HCT116 (cell line): ENCODE data around the gene CLASP1. TPM values are rescaled to one million over a fixed set of nuclear protein-coding genes. Genes with fewer than 3 reads are reported as not detected.

Experiments
- ATAC-seq: fragments of 200-7000 bp; cut with Tn5 transposase; 2 replicates; pipeline ENCODE4 v1.9.1; 2020; ENCODE audit warnings: mild to moderate bottlenecking, moderate library complexity
- BruUV-seq: library from RNA; stranded (reverse); fragments of 400-500 nt; replicated peaks from 2 replicates; lab custom pipeline; 2021; lab: Mats Ljungman, UMichigan
- CTCF ChIA-PET: fragments of 300-600 bp; sonication (Branson Sonifier 250); formaldehyde crosslinking; loops from one replicate; lab custom pipeline; 2021; ENCODE audit warnings: antibody characterized with exemption; lab: Charles Lee
- POLR2A ChIA-PET: fragments of 300-600, 350-600 bp; sonication (Branson Sonifier 250); formaldehyde crosslinking; loops from one replicate; lab custom pipeline; 2021; ENCODE audit warnings: antibody characterized with exemption; lab: Charles Lee
- RAD21 ChIA-PET, 2 experiments: fragments of 300-600 bp; sonication (Branson Sonifier 250); formaldehyde crosslinking; loops; one replicate each; lab custom pipeline; 2023; ENCODE audit warnings: low total read pairs in 2 of 2; ENCODE audit not compliant: uncharacterized antibody in 2 of 2, unreplicated experiment in 2 of 2, low non-redundant PET in 1 of 2; lab: Charles Lee
- DNase-seq: peaks from one replicate; pipeline ENCODE4 v3.0.0-alpha.2; 2010; ENCODE audit warnings: low read depth, low spot score
- H2AFZ ChIP-seq: fragments of 200-600 bp; shearing (Covaris generic), sonication (generic); 2 replicates; pipeline ENCODE4 v1.6.1; 2017; ENCODE audit warnings: low read depth, mixed run types, mixed read lengths, antibody characterized with exemption, low read length; ENCODE audit not compliant: poor library complexity, severe bottlenecking
- H3K27ac ChIP-seq: 2 replicates; pipeline ENCODE4 v1.5.1; 2012; ENCODE audit warnings: low read depth, low read length
- H3K27me3 ChIP-seq: fragments of 200-600 bp; sonication (generic); 2 replicates; pipeline ENCODE4 v1.6.1; 2016; ENCODE audit warnings: mixed run types, low read length, mixed read lengths; ENCODE audit not compliant: insufficient read depth
- H3K36me3 ChIP-seq, 2 experiments: fragments of 200-500 bp in 1 of 2; fragments of 200-600 bp in 1 of 2; sonication (Bioruptor generic) in 1 of 2; sonication (generic) in 1 of 2; 2 replicates each; pipeline versions ENCODE4 v1.5.1 to v1.6.1; 2014 to 2016; ENCODE audit warnings: low read length in 2 of 2, inconsistent platforms in 1 of 2, mixed read lengths in 1 of 2, mixed run types in 1 of 2; ENCODE audit not compliant: insufficient read depth in 2 of 2, control insufficient read depth in 1 of 2
- H3K4me1 ChIP-seq, 2 experiments: fragments of 200-600 bp in 1 of 2; sonication (generic) in 1 of 2; 2 replicates each; pipeline versions ENCODE4 v1.5.1 to v1.6.1; 2012 to 2017; ENCODE audit warnings: low read length in 2 of 2, inconsistent platforms in 1 of 2, mild to moderate bottlenecking in 1 of 2, mixed read lengths in 1 of 2, mixed run types in 1 of 2, moderate library complexity in 1 of 2; ENCODE audit not compliant: insufficient read depth in 2 of 2, control insufficient read depth in 1 of 2
- H3K4me2 ChIP-seq: fragments of 200-600 bp; sonication (generic); 2 replicates; pipeline ENCODE4 v1.6.1; 2017; ENCODE audit warnings: mixed run types, low read length, mixed read lengths
- H3K4me3 ChIP-seq, 2 experiments: fragments of 200-600 bp in 1 of 2; sonication (generic) in 1 of 2; replicated peaks in 1 of 2; 2 replicates each; pipeline ENCODE4 v1.5.1; 2011 to 2016; ENCODE audit warnings: low read length in 2 of 2, control low read depth in 1 of 2, low read depth in 1 of 2, mild to moderate bottlenecking in 1 of 2, mixed read lengths in 1 of 2, mixed run types in 1 of 2
- H3K79me2 ChIP-seq: fragments of 200-600 bp; sonication (generic); 2 replicates; pipeline ENCODE4 v1.6.1; 2017; ENCODE audit warnings: mild to moderate bottlenecking, mixed run types, low read length, moderate library complexity, mixed read lengths; ENCODE audit not compliant: insufficient read depth
- H3K9ac ChIP-seq: fragments of 200-600 bp; sonication (generic); 2 replicates; pipeline ENCODE4 v1.6.1; 2016; ENCODE audit warnings: low read length, mixed read lengths
- H3K9me2 ChIP-seq: fragments of 200-600 bp; sonication (generic), shearing (Covaris generic); 2 replicates; pipeline ENCODE4 v1.6.1; 2017; ENCODE audit warnings: mixed run types, mild to moderate bottlenecking, moderate library complexity; ENCODE audit not compliant: insufficient read depth
- H3K9me3 ChIP-seq, 2 experiments: fragments of 200-500 bp in 1 of 2; fragments of 200-600 bp in 1 of 2; sonication (Bioruptor generic) in 1 of 2; sonication (generic) in 1 of 2; 2 replicates each; pipeline ENCODE4 v1.6.1; 2014 to 2017; ENCODE audit warnings: low read length in 2 of 2, mixed read lengths in 2 of 2, inconsistent platforms in 1 of 2, low read depth in 1 of 2, mild to moderate bottlenecking in 1 of 2, mixed run types in 1 of 2, moderate library complexity in 1 of 2; ENCODE audit not compliant: control insufficient read depth in 1 of 2, insufficient read depth in 1 of 2
- H4K20me1 ChIP-seq: fragments of 200-600 bp; sonication (generic), shearing (Covaris generic); 2 replicates; pipeline ENCODE4 v1.6.1; 2017; ENCODE audit warnings: mixed run types, mild to moderate bottlenecking, moderate library complexity; ENCODE audit not compliant: insufficient read depth
- CEBPB ChIP-seq: IDR thresholded peaks from 2 replicates; pipeline ENCODE4 v1.6.1; 2012; ENCODE audit warnings: low read depth
- EGR1 ChIP-seq: IDR thresholded peaks from 2 replicates; pipeline ENCODE4 v1.6.1; 2012; ENCODE audit warnings: low read depth
- ELF1 ChIP-seq: IDR thresholded peaks from 2 replicates; pipeline ENCODE4 v1.6.1; 2012; ENCODE audit warnings: low read depth, borderline replicate concordance
- EZH2 ChIP-seq: fragments of 200-600 bp; sonication (generic); IDR thresholded peaks from 2 replicates; pipeline ENCODE4 v1.6.1; 2017; ENCODE audit warnings: antibody characterized with exemption, mixed run types
- EZH2phosphoT487 ChIP-seq: fragments of 200-600 bp; IDR thresholded peaks from 2 replicates; pipeline ENCODE4 v1.6.1; 2018; ENCODE audit warnings: antibody characterized with exemption, borderline replicate concordance
- FOSL1 ChIP-seq: IDR thresholded peaks from 2 replicates; pipeline ENCODE4 v1.6.1; 2012; ENCODE audit warnings: low read depth
- JUND ChIP-seq: IDR thresholded peaks from 2 replicates; pipeline ENCODE4 v1.6.1; 2012
- MAX ChIP-seq: IDR thresholded peaks from 2 replicates; pipeline ENCODE4 v1.6.1; 2012
- POLR2A ChIP-seq: IDR thresholded peaks from 2 replicates; pipeline ENCODE4 v1.7.0; 2011; ENCODE audit warnings: borderline replicate concordance; ENCODE audit not compliant: insufficient read depth, insufficient read length; ENCODE audit errors: extremely low read depth
- POLR2AphosphoS5 ChIP-seq: IDR thresholded peaks from 2 replicates; pipeline ENCODE4 v1.6.1; 2011; ENCODE audit warnings: mild to moderate bottlenecking, low read depth, low read length, moderate library complexity
- RAD21 ChIP-seq: IDR thresholded peaks from 2 replicates; pipeline ENCODE4 v1.6.1; 2012; ENCODE audit warnings: low read depth, mild to moderate bottlenecking
- REST ChIP-seq: IDR thresholded peaks from 2 replicates; pipeline ENCODE4 v1.6.1; 2012; ENCODE audit warnings: low read depth
- SIN3A ChIP-seq: IDR thresholded peaks from 2 replicates; pipeline ENCODE4 v1.6.1; 2012; ENCODE audit warnings: low read depth
- SP1 ChIP-seq: IDR thresholded peaks from 2 replicates; pipeline ENCODE4 v1.6.1; 2012; ENCODE audit warnings: low read depth
- TCF7L2 ChIP-seq: IDR thresholded peaks from 2 replicates; pipeline ENCODE4 v1.7.0; 2011; ENCODE audit warnings: borderline replicate concordance, inconsistent platforms; ENCODE audit not compliant: insufficient read depth, insufficient read length; ENCODE audit errors: extremely low read depth
- YY1 ChIP-seq: IDR thresholded peaks from 2 replicates; pipeline ENCODE4 v1.6.1; 2011; ENCODE audit warnings: low read length, low read depth, moderate library complexity, mild to moderate bottlenecking; ENCODE audit not compliant: insufficient replicate concordance; ENCODE audit errors: extremely low read depth
- ZBTB33 ChIP-seq: IDR thresholded peaks from 2 replicates; pipeline ENCODE4 v1.6.1; 2011; ENCODE audit warnings: mild to moderate bottlenecking, low read length, moderate library complexity; ENCODE audit not compliant: insufficient replicate concordance; ENCODE audit errors: extremely low read depth
- ZFX ChIP-seq: fragments of 450-650 bp; IDR thresholded peaks from 2 replicates; pipeline ENCODE4 v1.6.1; 2017
- intact Hi-C: fragments of 100-400 bp; cut with micrococcal nuclease; formaldehyde crosslinking; loops from 2 replicates; pipeline ENCODE4 v1.10.0; 2022
- total RNA-seq: library from RNA; stranded (reverse); gene quantifications from one replicate; pipeline ENCODE4 v1.2.1, GENCODE V29; 2021; ENCODE audit not compliant: unreplicated experiment

Gene CLASP1
- total RNA-seq, 1 experiment from 2014 or later: 41.9 TPM

GRCh38 chr2:121663434-121663833 is 14.2 kb upstream of the CLASP1 start:
- intact Hi-C loops: no loop called here
- CTCF ChIA-PET: no interaction called here
- no TSS peak for BruUV-seq

More at GRCh38 chr2:121663434-121663833, 14.2 kb upstream of the CLASP1 start:
- RAD21 ChIA-PET: no interaction called here
- H3K79me2 ChIP-seq: no peaks in the 10 kb centered on the region
- no peaks in the 10 kb centered on the region for H3K4me1 ChIP-seq
- H3K36me3 ChIP-seq: no peaks in the 10 kb centered on the region
- H3K27me3 ChIP-seq: no peaks in the 10 kb centered on the region
- H4K20me1 ChIP-seq: no peaks in the 10 kb centered on the region
- ATAC-seq (no peak), DNase-seq (no peak)
- no peak overlapping the region for H2AFZ ChIP-seq
- H3K27ac ChIP-seq: no peak overlapping the region
- no peaks in the 10 kb centered on the region for H3K9me3 ChIP-seq
- no peak overlapping the region for H3K9ac ChIP-seq
- TF ChIP-seq SIN3A (no peak), MAX (no peak), REST (no peak), ZFX (no peak), EZH2phosphoT487 (no peak), JUND (no peak), FOSL1 (no peak), POLR2A (no peak), CEBPB (no peak), RAD21 (no peak), TCF7L2 (no peak), YY1 (no peak), EZH2 (no peak), ZBTB33 (no peak), EGR1 (no peak), POLR2AphosphoS5 (no peak), SP1 (no peak), ELF1 (no peak)
- no peaks in the 10 kb centered on the region for H3K9me2 ChIP-seq
- POLR2A ChIA-PET: no interaction called here
- H3K4me2 ChIP-seq: no peak overlapping the region
- no peak overlapping the region for H3K4me3 ChIP-seq
